ENCODE measurements around the gene FREM3. TPM values are rescaled to one million over a fixed set of nuclear protein-coding genes. Genes with fewer than 3 reads are reported as not detected.

Gene FREM3
- polyA plus RNA-seq, 2 of the 4 experiments (the other 2 are of a cell fraction): not detected

DNA sequence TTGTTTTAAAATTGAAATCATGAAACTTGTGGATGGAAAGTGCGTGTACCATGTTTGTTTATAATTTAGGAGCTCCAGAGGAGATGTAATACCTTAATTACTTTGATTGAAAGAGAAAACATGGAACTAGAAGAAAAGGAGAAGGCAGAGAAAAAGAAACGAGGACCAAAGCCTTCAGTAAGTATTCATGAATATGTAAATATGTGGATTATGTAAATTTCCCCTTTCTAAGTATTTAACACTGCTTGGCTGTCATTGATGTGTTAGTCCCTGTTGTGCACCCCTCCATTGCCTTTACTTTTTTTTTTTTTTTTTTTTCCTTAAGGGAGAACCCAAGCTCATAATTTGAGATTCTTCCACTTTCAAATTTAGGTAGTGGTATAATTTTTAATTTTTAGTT lies 150.5 kb downstream of the FREM3 start:
- CTCF ChIA-PET: interaction anchor here (0.6 kb wide), 1 partner anchor 20 kb away, joined by 3 read pairs; no protein-coding TSS in a partner anchor
- FAIRE-seq: no peak

GRCh38 chr4:143539670-143540023 lies 160.8 kb downstream of the FREM3 start:
- ChIA-PET POLR2A (no interaction called here), CTCF (no interaction called here)
- no peak for FAIRE-seq
- 86% methylated on average over 2 of the region's 3 CpGs for WGBS (ENCODE audit: missing lambda C conversion rate)
- Histone ChIP-seq H3K4me1 (no peaks in the 10 kb centered on the region), H3K4me2 (no peak overlapping the region), H3K27ac (no peak overlapping the region), H3K9me3 (no peaks in the 10 kb centered on the region), H3K4me3 (no peak overlapping the region)
- DNase-seq (ENCODE audit: low read depth in 1 of 2, low spot score in 1 of 2): no peak
- TF ChIP-seq CHD2 (IDR thresholded peaks at IDR 0.05; ENCODE audit: low read length, partially characterized antibody) (no peak), RNF2 (IDR thresholded peaks at IDR 0.05; ENCODE audit: borderline replicate concordance, low read depth) (no peak), POLR2A (IDR thresholded peaks at IDR 0.05; ENCODE audit: low read length) (no peak), NR3C1 (IDR thresholded peaks at IDR 0.05) (no peak), PHF8 (IDR thresholded peaks at IDR 0.05; ENCODE audit: borderline replicate concordance, low read depth) (no peak), HOXB5 (CRISPR knock-in tag; IDR thresholded peaks at IDR 0.05) (no peak), BCL3 (IDR thresholded peaks at IDR 0.05) (no peak)
- TF ChIP-seq, protein P1, sequence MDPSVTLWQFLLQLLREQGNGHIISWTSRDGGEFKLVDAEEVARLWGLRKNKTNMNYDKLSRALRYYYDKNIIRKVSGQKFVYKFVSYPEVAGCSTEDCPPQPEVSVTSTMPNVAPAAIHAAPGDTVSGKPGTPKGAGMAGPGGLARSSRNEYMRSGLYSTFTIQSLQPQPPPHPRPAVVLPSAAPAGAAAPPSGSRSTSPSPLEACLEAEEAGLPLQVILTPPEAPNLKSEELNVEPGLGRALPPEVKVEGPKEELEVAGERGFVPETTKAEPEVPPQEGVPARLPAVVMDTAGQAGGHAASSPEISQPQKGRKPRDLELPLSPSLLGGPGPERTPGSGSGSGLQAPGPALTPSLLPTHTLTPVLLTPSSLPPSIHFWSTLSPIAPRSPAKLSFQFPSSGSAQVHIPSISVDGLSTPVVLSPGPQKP (IDR thresholded peaks at IDR 0.05; ENCODE audit: low read depth, low read length): no peak
- no peak for ATAC-seq

More for the DNA sequence above, 150.5 kb downstream of the FREM3 start:
- WGBS (ENCODE audit: missing lambda C conversion rate): 89% methylated on average over 2 of the region's 2 CpGs
- H3K9me3 ChIP-seq: no peaks in the 10 kb centered on the region
- TF ChIP-seq POLR2A (IDR thresholded peaks at IDR 0.05; ENCODE audit: low read length) (no peak), POLR2AphosphoS2 (conservative IDR thresholded peaks at IDR 0.05; ENCODE audit: low read length) (no peak), MAFK (IDR thresholded peaks at IDR 0.05; ENCODE audit: partially characterized antibody) (no peak), PHF8 (IDR thresholded peaks at IDR 0.05; ENCODE audit: borderline replicate concordance, low read depth) (no peak), BHLHE40 (IDR thresholded peaks at IDR 0.05; ENCODE audit: low read depth, low read length) (no peak), CBX2 (IDR thresholded peaks at IDR 0.05; ENCODE audit: borderline replicate concordance, low read depth) (no peak), ESRRA (IDR thresholded peaks at IDR 0.05; ENCODE audit: borderline replicate concordance, low read length) (no peak), HOXA7 (CRISPR knock-in tag; IDR thresholded peaks at IDR 0.05) (no peak), RCOR1 (IDR thresholded peaks at IDR 0.05; ENCODE audit: low read depth, low read length) (no peak), ZNF302 (CRISPR knock-in tag; IDR thresholded peaks at IDR 0.05) (no peak), HEYL (CRISPR knock-in tag; IDR thresholded peaks at IDR 0.05) (no peak), EHF (CRISPR knock-in tag; IDR thresholded peaks at IDR 0.05) (no peak)
- TF ChIP-seq, protein P2, sequence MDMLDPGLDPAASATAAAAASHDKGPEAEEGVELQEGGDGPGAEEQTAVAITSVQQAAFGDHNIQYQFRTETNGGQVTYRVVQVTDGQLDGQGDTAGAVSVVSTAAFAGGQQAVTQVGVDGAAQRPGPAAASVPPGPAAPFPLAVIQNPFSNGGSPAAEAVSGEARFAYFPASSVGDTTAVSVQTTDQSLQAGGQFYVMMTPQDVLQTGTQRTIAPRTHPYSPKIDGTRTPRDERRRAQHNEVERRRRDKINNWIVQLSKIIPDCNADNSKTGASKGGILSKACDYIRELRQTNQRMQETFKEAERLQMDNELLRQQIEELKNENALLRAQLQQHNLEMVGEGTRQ (IDR thresholded peaks at IDR 0.05): no peak
- TF ChIP-seq, protein P3, sequence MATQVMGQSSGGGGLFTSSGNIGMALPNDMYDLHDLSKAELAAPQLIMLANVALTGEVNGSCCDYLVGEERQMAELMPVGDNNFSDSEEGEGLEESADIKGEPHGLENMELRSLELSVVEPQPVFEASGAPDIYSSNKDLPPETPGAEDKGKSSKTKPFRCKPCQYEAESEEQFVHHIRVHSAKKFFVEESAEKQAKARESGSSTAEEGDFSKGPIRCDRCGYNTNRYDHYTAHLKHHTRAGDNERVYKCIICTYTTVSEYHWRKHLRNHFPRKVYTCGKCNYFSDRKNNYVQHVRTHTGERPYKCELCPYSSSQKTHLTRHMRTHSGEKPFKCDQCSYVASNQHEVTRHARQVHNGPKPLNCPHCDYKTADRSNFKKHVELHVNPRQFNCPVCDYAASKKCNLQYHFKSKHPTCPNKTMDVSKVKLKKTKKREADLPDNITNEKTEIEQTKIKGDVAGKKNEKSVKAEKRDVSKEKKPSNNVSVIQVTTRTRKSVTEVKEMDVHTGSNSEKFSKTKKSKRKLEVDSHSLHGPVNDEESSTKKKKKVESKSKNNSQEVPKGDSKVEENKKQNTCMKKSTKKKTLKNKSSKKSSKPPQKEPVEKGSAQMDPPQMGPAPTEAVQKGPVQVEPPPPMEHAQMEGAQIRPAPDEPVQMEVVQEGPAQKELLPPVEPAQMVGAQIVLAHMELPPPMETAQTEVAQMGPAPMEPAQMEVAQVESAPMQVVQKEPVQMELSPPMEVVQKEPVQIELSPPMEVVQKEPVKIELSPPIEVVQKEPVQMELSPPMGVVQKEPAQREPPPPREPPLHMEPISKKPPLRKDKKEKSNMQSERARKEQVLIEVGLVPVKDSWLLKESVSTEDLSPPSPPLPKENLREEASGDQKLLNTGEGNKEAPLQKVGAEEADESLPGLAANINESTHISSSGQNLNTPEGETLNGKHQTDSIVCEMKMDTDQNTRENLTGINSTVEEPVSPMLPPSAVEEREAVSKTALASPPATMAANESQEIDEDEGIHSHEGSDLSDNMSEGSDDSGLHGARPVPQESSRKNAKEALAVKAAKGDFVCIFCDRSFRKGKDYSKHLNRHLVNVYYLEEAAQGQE (IDR thresholded peaks at IDR 0.05): no peak
- POLR2A ChIA-PET: no interaction called here
- H3K4me2 ChIP-seq: no peak overlapping the region
- no peaks in the 10 kb centered on the region for H3K4me1 ChIP-seq
- no peak overlapping the region for H3K27ac ChIP-seq
- DNase-seq (ENCODE audit: low read depth in 1 of 2, low spot score in 1 of 2) (no peak), ATAC-seq (no peak)
- no peak overlapping the region for H3K4me3 ChIP-seq
